NCI-H1092 (cell line): Measurements from ENCODE around the gene GPAT3.
A peak's percentile ranks its signal among the peaks of the same experiment; 100 is the strongest.
"Not testable (repeated sequence)": the region's sequence is repeated elsewhere in the genome, so short reads cannot be mapped to it uniquely, and the experiment has no call there.

ENCODE experiments used
- DNase-seq: peaks from one replicate; lab custom pipeline; 2025; lab: John Stamatoyannopoulos, UW

Gene GPAT3

GRCh38 chr4:83552083-83552482, 16.2 kb downstream of the GPAT3 start:
- DNase-seq, result no peak

DNA sequence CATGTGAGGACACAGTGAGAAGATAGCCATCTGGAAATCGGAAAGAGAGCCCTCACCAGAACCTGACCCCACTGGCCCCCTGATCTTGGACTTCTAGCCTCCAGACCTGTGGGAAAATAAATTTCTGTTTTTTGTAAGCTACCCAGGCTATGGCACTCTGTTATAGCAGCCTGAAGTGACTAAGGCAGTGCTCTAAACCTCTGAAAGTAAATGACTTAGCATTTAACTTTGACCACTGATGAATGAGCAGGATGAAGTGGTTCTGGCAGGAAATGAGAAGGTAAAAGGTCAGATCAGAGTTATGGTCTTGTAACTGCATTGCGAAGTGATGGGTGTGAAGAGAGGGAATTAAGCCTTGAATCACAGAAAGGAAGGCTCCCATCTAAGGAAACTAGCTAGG, 17.0 kb downstream of the GPAT3 start:
- DNase-seq, result no peak

DNA sequence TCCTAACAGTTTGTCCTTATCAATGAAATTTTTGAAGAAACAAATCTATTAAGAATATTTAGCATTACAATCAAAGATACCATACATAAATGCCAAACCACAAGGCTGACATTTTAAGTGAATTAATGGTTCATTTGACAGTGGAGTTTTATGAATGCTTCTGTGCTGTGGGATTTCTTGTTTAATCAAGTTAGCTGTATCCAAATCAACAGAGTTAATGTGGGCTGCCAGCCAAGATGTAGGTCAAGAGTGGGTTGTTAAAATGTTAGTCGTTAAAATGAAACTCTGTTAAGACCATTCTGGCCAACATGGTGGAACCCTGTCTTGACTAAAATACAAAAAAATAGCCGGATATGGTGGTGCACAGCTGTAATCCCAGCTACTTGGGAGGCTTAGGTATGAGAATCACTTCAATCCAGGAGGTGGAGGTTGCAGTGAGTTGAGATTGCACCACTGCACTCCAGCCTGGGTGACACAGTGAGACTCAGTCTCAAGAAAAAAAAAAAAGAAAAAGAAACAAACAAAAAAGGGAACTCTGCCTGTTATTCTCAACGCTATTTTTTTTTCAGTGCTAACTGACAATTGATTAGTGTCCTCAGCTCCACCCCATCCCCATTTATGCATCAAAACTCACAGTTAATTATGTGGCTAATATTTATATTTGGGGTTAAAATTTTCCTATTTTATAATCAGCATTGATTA, 20.2 kb downstream of the GPAT3 start:
- no peak for DNase-seq

DNA sequence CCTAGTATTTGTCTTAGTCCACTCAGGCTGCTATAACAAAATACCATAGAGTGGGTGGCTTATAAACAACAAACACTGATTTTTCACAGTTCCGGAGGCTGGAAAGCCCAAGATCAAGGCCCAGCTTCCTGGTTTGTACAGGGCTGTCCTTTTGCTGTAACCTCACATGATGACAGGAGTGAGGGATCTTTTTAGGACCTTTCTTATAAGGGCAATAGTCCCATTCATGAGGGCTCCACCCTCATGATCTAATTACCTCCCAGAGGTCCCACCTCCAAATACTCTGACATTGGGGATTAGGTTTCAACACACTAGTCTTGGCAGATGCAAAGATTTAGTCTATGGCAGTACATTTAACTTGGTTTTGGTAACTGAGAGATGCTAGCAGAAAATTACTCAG, 20.9 kb downstream of the GPAT3 start:
- DNase-seq, result no peak

DNA sequence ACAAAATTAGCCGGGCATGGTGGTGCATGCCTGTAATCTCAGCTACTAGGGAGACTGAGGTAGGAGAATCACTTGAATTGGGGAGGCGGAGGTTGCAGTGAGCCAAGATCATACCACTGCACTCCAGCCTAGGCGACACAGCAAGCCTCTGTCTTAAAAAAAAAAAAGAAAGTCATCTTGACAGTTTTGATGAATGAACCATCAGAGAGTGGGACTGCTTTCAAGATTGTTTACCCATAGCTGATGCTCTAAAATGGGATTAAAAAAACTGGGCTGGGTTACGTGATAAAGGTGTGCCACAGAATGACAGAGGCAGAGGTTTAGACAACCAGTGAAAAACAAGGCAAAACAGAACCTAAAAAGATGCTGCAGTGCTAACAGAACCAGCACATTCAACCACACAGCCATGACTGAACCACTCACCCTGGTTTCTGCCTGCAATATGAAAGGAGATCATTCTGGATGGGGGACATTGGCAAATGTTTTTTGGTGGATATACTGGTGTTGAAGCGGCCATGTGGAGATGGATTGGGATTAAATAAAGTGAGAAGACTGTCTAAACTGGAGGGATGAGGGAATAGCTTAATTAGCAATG, 22.2 kb downstream of the GPAT3 start:
- no peak for DNase-seq

- DNase-seq, result no peak
Measured at GRCh38 chr4:83558680-83559079, 22.8 kb downstream of the GPAT3 start.

DNA sequence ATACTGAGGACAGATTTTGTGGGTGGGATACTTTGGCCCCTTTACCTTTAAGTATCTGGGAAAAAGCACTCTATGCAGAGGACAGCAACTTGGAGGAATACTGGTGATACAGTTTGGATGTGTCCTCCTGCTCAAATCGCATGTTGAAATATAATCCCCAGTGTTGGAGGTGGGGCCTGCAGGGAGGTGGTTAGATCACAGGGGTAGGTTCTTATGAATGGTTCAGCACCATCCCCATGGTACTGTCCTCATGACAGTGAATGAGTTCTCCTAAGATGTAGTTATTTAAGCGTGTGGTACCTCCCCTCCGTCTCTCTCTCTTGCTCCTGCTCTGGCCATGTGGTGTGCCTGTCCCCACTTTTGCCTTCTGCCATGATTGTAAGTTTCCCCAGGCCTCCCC, 24.6 kb downstream of the GPAT3 start:
- no peak for DNase-seq

DNA sequence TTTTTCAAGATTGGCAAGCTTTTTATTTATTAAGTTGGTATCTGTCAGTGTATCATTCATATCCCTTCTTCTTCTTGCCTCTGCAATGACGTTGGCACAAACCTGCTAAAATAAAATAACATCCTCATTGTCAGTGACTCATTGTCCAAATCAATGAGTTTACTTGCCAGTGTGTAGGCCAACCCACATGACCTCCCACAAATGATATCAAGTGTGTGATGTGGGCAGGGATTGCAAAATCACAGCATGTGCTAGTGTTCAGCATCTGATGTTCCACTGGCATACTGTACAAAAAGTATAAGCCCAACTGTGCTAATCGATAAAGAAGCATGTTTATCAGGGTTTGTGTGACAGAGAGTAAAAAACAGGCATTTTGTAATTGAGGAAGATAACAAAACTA, 25.5 kb downstream of the GPAT3 start:
- DNase-seq, result no peak

DNA sequence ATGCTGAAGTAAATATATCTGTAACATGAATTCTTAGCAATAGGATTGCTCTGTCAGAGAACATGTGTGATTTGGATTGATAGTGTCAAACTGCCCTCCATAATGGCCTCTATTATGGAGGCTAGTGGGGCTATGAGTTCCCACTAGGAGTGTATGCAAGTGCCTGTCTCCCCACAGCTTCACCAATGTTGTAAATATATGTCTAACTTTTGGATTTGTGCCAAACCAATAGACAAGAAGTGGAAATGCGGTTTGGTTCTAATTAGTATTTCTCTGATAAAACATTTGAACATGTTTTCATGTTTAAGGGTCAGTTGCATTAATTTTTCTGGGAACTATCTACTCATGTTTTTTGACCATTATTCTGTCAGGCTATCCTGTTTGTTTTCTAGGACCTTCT, 28.1 kb downstream of the GPAT3 start:
- no peak for DNase-seq

DNA sequence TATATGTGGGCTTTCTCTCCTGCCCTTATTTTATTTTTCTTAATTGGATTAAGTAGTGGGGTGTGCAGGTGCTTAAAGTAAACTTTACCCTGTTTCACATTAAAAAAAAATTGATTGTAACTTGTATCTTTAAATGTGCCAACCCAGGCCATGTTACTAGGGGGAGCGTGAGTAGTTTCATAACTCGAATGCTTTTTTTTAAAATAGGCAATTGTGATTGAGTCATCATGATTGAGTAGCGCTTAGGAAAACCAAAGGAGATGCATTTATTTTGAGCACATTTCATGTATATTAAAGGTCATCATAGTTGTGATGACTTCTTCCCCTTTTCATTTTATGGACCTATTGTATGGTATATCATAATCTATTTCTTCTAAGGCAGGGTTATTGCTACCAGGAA, 32.2 kb downstream of the GPAT3 start:
- DNase-seq, result no peak

- DNase-seq, result no peak
Measured at GRCh38 chr4:83569429-83569828, 33.5 kb downstream of the GPAT3 start.

- DNase-seq, result no peak
Measured at GRCh38 chr4:83569987-83570386, 34.1 kb downstream of the GPAT3 start.

DNA sequence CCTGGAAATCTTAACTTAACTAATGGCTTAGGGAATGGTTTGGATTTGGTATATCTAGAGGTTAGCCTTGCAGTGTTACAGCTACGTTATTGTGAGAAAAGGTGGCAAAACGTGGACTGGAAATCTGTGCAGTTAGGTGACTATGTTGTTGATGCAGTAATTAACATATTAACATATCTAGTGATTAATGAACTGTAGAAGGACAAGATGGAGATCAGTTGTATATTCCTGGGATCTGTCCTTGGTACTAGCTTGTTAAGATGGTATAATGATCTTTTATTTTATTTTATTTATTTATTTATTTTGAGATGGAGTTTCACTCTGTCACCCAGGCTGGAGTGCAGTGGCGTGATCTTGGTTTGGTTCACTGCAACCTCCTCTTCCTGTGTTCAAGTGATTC, 36.9 kb downstream of the GPAT3 start:
- DNase-seq, result no peak

- DNase-seq, result no peak
Measured at GRCh38 chr4:83574247-83574646, 38.3 kb downstream of the GPAT3 start.

DNA sequence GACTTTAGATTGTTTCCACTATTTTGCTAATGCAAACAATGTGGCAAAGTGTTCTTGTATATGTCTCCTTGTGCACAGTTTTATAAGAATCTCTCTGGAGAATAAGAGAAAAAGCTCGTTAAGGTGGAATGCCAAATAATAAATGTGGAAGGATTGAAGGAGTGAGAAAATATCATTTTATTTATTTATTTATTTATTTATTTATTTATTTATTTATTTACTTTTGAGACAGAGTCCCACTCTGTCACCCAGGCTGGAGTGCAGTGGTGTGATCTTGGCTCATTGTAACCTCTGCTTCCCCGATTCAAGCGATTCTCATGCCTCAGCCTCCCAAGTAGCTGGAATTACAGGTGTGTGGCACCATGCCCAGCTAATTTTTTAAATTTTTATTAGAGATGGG, 40.3 kb downstream of the GPAT3 start:
- not testable (repeated sequence) for DNase-seq

DNA sequence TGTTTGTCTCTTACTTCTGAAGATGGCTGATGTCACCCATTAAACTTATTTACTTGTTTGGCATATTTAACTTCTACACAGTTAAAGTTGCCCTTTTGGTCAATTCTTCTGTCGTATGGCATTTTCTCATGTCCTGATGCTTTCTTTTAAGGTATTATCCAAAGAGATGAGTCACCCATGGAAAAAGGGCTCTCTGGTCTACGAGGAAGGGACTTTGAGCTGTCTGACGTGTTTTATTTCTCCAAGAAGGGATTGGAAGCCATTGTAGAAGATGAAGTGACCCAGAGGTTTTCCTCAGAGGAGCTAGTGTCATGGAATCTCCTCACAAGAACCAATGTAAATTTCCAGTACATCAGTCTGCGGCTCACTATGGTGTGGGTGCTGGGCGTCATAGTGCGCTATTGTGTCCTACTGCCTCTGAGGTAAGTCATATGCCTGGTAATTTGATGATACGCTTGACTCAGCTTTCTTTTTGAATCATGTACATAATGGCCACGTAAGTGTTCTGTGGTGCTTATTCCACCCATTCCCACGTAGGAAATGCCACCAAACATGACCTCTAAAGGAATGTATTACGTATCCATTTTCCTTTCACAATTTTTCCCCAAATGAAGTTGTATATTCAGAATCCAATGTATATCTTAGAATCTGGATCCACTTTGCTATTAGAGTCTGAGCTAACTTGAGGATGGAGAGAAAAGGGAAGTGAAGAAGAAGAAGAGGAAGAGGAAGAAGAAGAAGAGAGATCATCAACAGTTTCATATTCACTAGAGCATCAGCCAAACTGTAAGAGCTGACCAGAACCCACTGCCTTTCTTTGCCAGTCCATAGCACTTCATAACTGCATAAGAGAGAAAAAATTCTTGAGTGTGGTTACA, 45.7 kb downstream of the GPAT3 start:
- DNase-seq, result no peak

- peak; percentile 34 for DNase-seq
Measured at GRCh38 chr4:83582289-83582785, 46.4 kb downstream of the GPAT3 start.

GRCh38 chr4:83585982-83586508, 50.1 kb downstream of the GPAT3 start:
- no peak for DNase-seq

GRCh38 chr4:83589279-83589678, 53.4 kb downstream of the GPAT3 start:
- DNase-seq, result peak; percentile 1

DNA sequence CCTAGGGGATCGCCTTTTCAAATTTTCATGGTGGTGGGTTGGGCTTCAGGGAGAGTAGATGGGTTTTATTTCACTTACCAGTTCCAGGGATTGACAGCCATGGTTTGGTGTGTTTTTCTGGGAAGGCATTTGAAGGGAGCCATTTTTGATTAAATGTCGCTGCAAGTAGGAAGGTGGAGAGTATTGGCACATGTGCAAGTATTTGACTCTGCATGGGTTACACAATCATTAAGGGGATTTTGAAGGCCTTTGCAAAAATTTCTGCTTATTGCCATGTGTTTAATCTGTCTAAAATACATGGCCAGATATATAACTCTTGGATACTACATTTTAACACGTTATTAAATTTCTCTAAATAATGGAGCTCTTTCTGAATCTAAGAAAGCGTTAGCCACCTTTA, 55.1 kb downstream of the GPAT3 start:
- no peak for DNase-seq

- no peak for DNase-seq
Measured at GRCh38 chr4:83591730-83592129, 55.8 kb downstream of the GPAT3 start.

DNA sequence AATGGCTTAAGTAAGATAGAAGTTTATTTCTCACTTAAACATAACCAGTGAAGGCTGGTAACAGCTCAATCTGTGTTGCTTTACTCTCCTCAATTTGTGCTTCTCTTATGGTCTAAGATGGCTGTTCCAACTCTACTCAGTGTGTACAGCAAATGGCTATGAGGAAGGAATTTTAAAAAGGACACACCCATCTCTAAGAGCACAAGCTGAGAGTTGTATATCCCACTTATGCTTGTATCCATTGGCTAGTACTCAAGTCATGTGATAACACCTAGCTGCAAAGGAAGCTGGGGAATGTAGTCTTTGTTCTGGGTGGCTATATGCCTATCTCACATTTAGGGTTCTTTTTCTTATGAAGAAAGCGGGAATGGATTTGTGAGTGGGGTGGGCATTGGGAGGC, 63.3 kb downstream of the GPAT3 start:
- DNase-seq, result no peak

- no peak for DNase-seq
Measured at GRCh38 chr4:83603129-83603528, 67.2 kb downstream of the GPAT3 start.
